Ectodermal cell (in vitro differentiated cells): ENCODE data around the gene EMX1.
A peak's percentile ranks its signal among the peaks of the same experiment; 100 is the strongest.
"Not testable (repeated sequence)": the region's sequence is repeated elsewhere in the genome, so short reads cannot be mapped to it uniquely, and the experiment has no call there.

ENCODE experiments used
- H3K27ac ChIP-seq: 2 replicates; pipeline ENCODE4 v1.7.0; 2013; ENCODE audit warnings: mild to moderate bottlenecking, low read depth, low read length; ENCODE audit not compliant: insufficient read depth, poor library complexity, severe bottlenecking
- H3K27me3 ChIP-seq: 2 replicates; pipeline ENCODE4 v1.7.0; 2013; ENCODE audit warnings: mild to moderate bottlenecking, low read length; ENCODE audit not compliant: insufficient read depth, control insufficient read depth, poor library complexity, severe bottlenecking
- H3K36me3 ChIP-seq: one replicate; pipeline ENCODE4 v1.7.0; 2013; ENCODE audit warnings: low read length; ENCODE audit not compliant: control insufficient read depth, insufficient read depth
- H3K4me1 ChIP-seq: one replicate; pipeline ENCODE4 v1.7.0; 2013; ENCODE audit warnings: low read length; ENCODE audit not compliant: control insufficient read depth, insufficient read depth
- H3K4me3 ChIP-seq: 2 replicates; pipeline ENCODE4 v1.7.0; 2013; ENCODE audit warnings: low read depth, low read length, control low read depth; ENCODE audit not compliant: insufficient read depth
- H3K9me3 ChIP-seq: 2 replicates; pipeline ENCODE4 v1.7.0; 2013; ENCODE audit warnings: mild to moderate bottlenecking, low read length, moderate library complexity; ENCODE audit not compliant: control insufficient read depth
- WGBS, 2 experiments: methylation state at CpG; one replicate each; pipeline ENCODE4 v1.1.7; 2013; ENCODE audit warnings: missing lambda C conversion rate in 2 of 2; 5-methylcytosine and 5-hydroxymethylcytosine counted together

EMX1 gene

GRCh38 chr2:72900191-72900825 is 17.0 kb upstream of the EMX1 start:
- H3K27me3 ChIP-seq: peaks cover 55% of the 10 kb centered on the region
- 81 to 86% methylated on average over 5 of the region's 5 CpGs for WGBS, 2 experiments
- no peak overlapping the region for H3K4me3 ChIP-seq
- H3K4me1 ChIP-seq: peaks cover 5% of the 10 kb centered on the region
- no peaks in the 10 kb centered on the region for H3K9me3 ChIP-seq
- no peak overlapping the region for H3K27ac ChIP-seq
- no peaks in the 10 kb centered on the region for H3K36me3 ChIP-seq

- Histone ChIP-seq H3K4me3 (no peak overlapping the region), H3K27me3 (peaks cover 55% of the 10 kb centered on the region), H3K9me3 (no peaks in the 10 kb centered on the region), H3K27ac (no peak overlapping the region), H3K4me1 (peaks cover 3% of the 10 kb centered on the region), H3K36me3 (no peaks in the 10 kb centered on the region)
- 82 to 84% methylated on average over 3 of the region's 3 CpGs for WGBS, 2 experiments
Measured at GRCh38 chr2:72901426-72901825, 15.9 kb upstream of the EMX1 start.

- not testable (repeated sequence) for H3K9me3 ChIP-seq, H3K4me3 ChIP-seq, H3K4me1 ChIP-seq, H3K36me3 ChIP-seq, H3K27ac ChIP-seq
- WGBS, 2 experiments: 93 to 94% methylated on average over 13 of the region's 13 CpGs
- H3K27me3 ChIP-seq: peaks cover 78% of the 10 kb centered on the region
Measured at GRCh38 chr2:72907369-72907768, 9.9 kb upstream of the EMX1 start.

- no peak overlapping the region for H3K4me3 ChIP-seq
- H3K36me3 ChIP-seq: no peaks in the 10 kb centered on the region
- H3K4me1 ChIP-seq: peaks cover 4% of the 10 kb centered on the region
- H3K27me3 ChIP-seq: peaks cover 83% of the 10 kb centered on the region
- no peak overlapping the region for H3K27ac ChIP-seq
- 71% methylated on average over 3 of the region's 3 CpGs; no CpG with 5 or more reads in 1 of the 2 experiments for WGBS, 2 experiments
- no peaks in the 10 kb centered on the region for H3K9me3 ChIP-seq
Measured at GRCh38 chr2:72908741-72909140, 8.6 kb upstream of the EMX1 start.

- 63 to 75% methylated on average over 1 of the region's 1 CpG for WGBS, 2 experiments
- Histone ChIP-seq H3K4me3 (no peak overlapping the region), H3K4me1 (peaks cover 20% of the 10 kb centered on the region), H3K36me3 (no peaks in the 10 kb centered on the region), H3K27me3 (peaks cover 88% of the 10 kb centered on the region), H3K9me3 (no peaks in the 10 kb centered on the region), H3K27ac (no peak overlapping the region)
Measured at GRCh38 chr2:72911256-72911655, 6.1 kb upstream of the EMX1 start.

GRCh38 chr2:72913486-72914205 is 3.7 kb upstream of the EMX1 start:
- no peak overlapping the region for H3K4me3 ChIP-seq

GRCh38 chr2:72914206-72914559 is 3.1 kb upstream of the EMX1 start:
- no peak overlapping the region for H3K27ac ChIP-seq
- H3K27me3 ChIP-seq: peaks cover 100% of the 10 kb centered on the region
- H3K9me3 ChIP-seq: no peaks in the 10 kb centered on the region
- 9 to 11% methylated on average over 7 of the region's 7 CpGs for WGBS, 2 experiments
- peaks cover 31% of the 10 kb centered on the region for H3K4me1 ChIP-seq
- no peaks in the 10 kb centered on the region for H3K36me3 ChIP-seq
- H3K4me3 ChIP-seq: no peak overlapping the region

More at GRCh38 chr2:72913486-72914205, 3.7 kb upstream of the EMX1 start:
- Histone ChIP-seq H3K27me3 (peaks cover 99% of the 10 kb centered on the region), H3K9me3 (no peaks in the 10 kb centered on the region), H3K4me1 (peaks cover 31% of the 10 kb centered on the region), H3K36me3 (no peaks in the 10 kb centered on the region), H3K27ac (no peak overlapping the region)
- 24 to 27% methylated on average over 7 of the region's 7 CpGs for WGBS, 2 experiments

- Histone ChIP-seq H3K36me3 (no peaks in the 10 kb centered on the region), H3K4me1 (peaks cover 31% of the 10 kb centered on the region), H3K27me3 (peaks cover 100% of the 10 kb centered on the region), H3K9me3 (no peaks in the 10 kb centered on the region), H3K27ac (no peak overlapping the region), H3K4me3 (peak overlapping the region; percentile 11)
- WGBS, 2 experiments: 2 to 3% methylated on average over 14 to 17 of the region's 17 CpGs
Measured at GRCh38 chr2:72914589-72915319, 2.6 kb upstream of the EMX1 start.

- WGBS, 2 experiments: 1% methylated on average over 26 of the region's 26 CpGs
- no peaks in the 10 kb centered on the region for H3K9me3 ChIP-seq
- peak overlapping the region; percentile 34 for H3K4me3 ChIP-seq
- peaks cover 33% of the 10 kb centered on the region for H3K4me1 ChIP-seq
- H3K27ac ChIP-seq: no peak overlapping the region
- H3K27me3 ChIP-seq: peaks cover 100% of the 10 kb centered on the region
- no peaks in the 10 kb centered on the region for H3K36me3 ChIP-seq
Measured at GRCh38 chr2:72915320-72915906, 1.9 kb upstream of the EMX1 start.
